ENCODE results near the gene SETD9.

The SETD9 gene, protein sequence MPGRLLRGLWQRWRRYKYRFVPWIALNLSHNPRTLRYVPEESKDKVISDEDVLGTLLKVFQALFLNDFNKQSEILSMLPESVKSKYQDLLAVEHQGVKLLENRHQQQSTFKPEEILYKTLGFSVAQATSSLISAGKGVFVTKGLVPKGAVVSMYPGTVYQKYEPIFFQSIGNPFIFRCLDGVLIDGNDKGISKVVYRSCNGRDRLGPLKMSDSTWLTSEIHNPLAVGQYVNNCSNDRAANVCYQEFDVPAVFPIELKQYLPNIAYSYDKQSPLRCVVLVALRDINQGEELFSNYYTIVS

DNA sequence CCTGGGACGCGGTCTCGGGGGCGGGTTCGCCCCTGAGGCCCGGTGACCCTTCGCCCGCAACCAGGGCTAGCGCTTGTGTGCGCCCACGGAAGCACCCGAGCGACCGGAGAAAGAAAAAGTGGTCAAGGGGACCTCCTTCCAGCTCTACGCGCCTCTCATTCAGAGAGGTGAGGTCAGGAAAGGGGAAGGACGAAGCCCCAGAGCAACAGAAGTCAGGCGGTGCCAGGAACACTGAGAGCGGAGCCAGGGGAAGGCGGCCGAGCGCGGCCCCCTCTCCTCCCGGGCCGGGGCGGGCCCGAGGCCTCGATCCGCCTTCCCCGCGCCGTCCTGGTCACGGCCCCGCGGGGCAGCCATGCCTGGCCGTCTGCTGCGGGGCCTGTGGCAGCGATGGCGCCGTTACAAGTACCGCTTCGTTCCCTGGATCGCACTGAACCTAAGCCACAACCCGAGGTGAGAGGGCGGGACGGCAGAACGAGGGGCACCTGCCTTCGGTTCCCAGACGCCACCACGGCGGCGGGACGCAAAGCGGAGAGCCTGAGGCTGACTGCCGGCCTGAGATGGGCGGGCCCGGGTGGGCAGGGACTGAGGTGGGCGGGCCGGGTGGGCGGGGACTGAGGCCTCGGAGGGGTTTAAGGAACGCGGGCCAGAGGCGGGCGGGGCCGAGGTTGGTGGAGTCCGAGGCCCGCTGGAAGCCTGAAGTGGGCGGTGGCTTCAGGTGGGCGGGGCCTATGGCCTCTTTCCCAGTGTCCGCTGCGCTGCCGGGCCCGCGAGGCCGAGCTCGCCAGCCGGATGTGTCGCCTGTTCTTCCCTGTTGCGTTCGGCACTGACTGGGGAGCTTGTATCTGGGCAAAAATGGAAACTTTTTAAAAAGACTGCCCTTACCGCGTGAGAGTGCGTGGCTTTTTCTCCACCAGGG lies at the start of gene SETD9:
TSS of gene SETD9 (plus strand) at position 303 of the 916 bp plus-strand sequence. CDS start at position 353, 50 bp downstream.
- DNase-seq, result peak; percentile 98

- no peak for DNase-seq
Measured at GRCh38 chr5:56861893-56862485, 47.4 kb upstream of the SETD9 start.

- no peak for DNase-seq
Measured at GRCh38 chr5:56862909-56863308, 46.5 kb upstream of the SETD9 start.

- no peak for DNase-seq
Measured at GRCh38 chr5:56871777-56872176, 37.6 kb upstream of the SETD9 start.

- DNase-seq, result no peak
Measured at GRCh38 chr5:56873056-56873455, 36.3 kb upstream of the SETD9 start.

DNA sequence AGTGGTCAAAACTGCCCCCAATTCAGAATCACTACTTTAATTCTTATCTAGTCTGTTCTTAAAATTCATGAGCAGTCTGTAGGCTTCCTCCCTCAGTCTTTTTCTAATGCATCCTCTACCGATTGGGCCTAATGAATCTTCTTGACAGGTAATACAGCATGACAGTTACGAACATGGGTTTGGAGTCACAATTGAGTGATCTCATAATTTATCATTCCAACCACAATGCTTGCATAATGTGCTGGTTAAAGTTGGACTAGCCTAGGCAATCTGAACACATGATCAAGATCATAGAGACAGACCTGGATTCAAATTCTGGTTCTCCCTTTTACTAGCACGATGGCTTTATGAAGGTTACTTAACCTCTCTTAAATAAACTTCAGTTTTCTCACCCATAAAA lies 33.1 kb upstream of the SETD9 start:
- peak; percentile 36 for DNase-seq

DNA sequence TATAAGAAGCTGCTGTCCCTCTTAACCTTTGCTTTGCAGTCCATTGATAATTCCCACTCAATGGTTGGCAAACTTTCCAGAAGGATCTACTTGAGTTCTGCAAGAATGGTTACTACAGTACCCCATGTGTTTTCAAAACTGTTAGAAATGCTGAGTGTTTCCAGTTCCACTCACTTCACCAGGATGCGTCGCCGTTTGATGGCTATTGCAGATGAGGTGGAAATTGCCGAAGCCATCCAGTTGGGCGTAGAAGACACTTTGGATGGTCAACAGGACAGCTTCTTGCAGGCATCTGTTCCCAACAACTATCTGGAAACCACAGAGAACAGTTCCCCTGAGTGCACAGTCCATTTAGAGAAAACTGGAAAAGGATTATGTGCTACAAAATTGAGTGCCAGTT lies 27.8 kb upstream of the SETD9 start:
- no peak for DNase-seq

- DNase-seq, result no peak
Measured at GRCh38 chr5:56893251-56893951, 16.0 kb upstream of the SETD9 start.

GRCh38 chr5:56896763-56897162 lies 12.6 kb upstream of the SETD9 start:
- DNase-seq, result no peak

DNA sequence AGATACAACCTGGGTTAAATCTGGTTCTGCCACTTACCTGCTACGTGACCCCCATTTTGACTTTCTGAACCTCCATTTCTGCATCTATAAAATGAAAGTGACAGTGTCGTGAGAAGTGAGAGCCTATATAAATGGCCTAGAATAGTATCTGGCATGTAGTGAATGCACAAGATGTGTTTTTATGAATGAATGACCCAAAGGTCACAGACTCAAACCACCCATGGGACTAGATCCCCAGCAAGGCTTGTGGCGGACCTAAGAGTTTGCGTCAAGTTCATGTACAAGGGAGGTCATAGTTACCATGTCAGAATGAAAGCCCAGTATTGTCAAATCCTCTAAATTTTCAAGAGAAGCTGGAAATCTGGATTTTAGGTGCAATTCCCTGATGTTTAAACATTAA lies 11.2 kb upstream of the SETD9 start:
- DNase-seq, result no peak

GRCh38 chr5:56900395-56900794 lies 9.0 kb upstream of the SETD9 start:
- peak; percentile 47 for DNase-seq

- DNase-seq, result peak; percentile 51
Measured at GRCh38 chr5:56900858-56901578, 8.4 kb upstream of the SETD9 start.

- DNase-seq, result no peak
Measured at GRCh38 chr5:56908942-56909293, 478 bp upstream of the SETD9 start.

DNA sequence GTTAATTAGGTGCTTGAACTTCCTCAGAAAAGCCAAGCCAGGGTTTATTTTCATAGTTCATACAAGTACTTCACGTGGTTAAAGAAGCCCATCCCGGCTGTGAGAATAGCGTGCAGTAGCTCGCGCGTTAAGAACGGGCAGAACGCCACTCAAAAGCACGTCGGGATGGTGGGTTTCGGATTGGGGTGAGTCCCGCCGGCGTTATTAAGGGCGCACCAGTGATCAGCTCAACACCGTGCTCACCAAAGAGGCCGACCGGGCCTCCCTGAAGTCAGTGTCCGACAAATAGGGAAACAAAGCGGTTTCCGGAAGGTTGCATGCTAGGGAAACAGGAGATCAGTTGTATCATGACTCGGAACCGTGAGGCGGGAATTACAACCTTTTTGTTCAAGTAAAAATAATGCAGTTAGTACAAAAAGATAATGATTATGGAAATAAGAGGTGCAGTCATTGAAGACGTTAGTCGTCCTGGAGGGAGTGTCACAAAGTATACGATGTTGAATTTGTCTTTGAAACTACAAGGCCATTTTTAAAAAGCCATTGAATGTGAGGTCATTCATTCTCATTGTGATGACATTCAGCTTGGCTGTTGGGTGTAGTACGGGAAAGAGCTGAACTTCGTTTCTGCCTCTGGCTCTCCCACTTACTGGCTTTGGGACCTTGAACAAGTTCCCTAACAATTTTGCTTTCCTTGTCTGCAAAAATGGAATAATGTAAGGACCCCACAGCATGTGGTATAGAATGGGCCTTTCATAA lies 992 bp downstream of the SETD9 start:
- DNase-seq, result no peak

DNA sequence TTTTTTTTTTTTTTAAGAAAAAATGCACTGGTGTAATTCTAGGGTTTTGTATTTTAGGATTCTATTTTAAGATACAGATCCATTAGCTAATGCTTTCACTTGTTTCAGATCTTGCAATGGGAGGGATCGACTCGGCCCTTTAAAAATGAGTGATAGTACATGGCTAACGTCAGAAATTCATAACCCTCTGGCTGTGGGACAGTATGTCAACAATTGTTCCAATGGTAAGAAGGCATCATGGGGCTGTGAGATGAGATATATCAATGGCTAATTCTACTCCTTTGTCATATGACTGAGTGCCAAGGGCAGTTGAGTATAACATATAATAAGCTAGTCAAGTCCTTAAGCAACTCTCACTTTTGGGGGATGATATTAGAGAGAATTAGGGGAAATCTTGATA lies 4.4 kb downstream of the SETD9 start:
- no peak for DNase-seq

GRCh38 chr5:56914678-56915077 lies 5.3 kb downstream of the SETD9 start:
- DNase-seq, result no peak

DNA sequence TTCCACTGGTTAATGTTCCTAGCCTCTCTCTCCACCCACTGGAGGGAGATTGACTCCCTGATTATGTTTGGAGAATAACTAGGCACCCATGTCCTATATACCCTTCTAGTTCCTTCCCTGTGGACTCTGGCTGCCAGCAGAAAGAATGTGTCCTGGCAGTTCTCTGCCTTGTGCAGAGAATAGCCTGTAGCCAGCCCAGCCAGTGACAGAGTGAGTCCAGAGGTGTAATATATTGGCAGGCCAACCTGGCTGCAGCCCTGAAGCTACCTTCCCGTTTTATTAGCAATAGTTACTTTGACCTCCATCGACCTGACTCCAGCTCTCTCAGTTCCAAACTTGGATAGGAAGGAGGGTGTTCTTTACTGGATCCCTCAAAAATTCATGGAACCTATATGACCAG lies 8.1 kb downstream of the SETD9 start:
- no peak for DNase-seq

DNA sequence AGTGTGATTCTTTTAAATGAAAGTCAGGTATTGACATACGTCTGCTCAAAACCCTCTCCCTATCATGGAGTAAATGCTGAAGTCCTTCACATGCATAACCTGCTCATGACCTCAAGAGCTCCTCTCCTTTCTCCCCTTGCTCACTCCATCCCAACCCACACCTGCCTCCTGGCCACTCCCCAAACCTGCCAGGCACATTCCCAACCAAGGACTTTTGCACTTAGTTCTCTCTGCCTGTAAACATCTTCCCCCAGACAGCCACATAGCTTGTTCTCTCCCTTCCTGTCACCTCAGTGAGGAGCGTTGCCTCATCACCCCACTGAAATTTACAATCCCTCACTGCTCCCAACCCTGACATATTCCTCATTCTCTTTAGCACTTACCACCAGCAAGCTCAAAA lies 8.7 kb downstream of the SETD9 start:
- no peak for DNase-seq

GRCh38 chr5:56919942-56920662 lies 10.7 kb downstream of the SETD9 start:
- no peak for DNase-seq

DNA sequence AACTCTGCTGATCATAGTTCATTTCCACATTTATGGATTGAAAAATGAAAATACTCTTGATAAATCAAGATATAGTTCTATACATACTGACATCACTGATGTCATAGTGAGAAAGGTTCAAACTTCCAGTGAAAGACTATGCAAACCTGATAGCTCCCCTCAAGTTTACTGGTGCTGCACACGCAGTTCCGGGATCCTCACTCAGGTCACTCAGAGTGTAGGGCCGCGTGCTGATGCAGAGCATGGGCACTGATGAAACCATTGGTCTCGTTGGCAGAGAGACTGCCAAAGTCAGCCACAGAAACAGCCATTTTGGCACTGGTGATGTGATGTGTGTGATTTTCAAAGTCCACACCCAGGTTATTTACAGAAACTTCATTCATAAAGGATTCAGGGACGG lies 13.5 kb downstream of the SETD9 start:
- no peak for DNase-seq

DNA sequence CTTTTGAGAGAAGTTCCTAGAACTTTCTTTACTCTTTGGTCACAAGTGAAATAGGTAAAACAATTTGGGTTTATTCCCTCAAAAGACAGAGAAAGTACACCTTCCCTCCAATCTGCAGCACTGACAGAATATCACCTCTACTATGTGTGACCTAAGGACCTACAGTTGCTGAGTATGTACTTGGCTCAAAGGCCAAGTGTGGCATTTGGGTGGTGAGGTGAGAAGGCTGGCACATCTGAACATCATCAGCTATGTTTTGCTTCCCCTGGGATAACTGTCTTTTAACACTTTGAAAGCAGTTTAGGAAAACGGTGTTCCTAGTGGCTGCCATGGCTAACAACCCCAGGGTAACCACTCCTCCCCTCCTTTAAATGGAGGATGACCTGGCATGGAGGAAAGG lies 24.9 kb downstream of the SETD9 start:
- DNase-seq, result no peak
